NCI-H2171 (cell line): ENCODE measurements around the gene BOLA3.
A peak's percentile ranks its signal among the peaks of the same experiment; 100 is the strongest.
"Not testable (repeated sequence)": the region's sequence is repeated elsewhere in the genome, so short reads cannot be mapped to it uniquely, and the experiment has no call there.

Experiments used
- DNase-seq: peaks from one replicate; lab custom pipeline; 2025; lab: John Stamatoyannopoulos, UW

The BOLA3 gene, protein sequence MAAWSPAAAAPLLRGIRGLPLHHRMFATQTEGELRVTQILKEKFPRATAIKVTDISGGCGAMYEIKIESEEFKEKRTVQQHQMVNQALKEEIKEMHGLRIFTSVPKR

DNA sequence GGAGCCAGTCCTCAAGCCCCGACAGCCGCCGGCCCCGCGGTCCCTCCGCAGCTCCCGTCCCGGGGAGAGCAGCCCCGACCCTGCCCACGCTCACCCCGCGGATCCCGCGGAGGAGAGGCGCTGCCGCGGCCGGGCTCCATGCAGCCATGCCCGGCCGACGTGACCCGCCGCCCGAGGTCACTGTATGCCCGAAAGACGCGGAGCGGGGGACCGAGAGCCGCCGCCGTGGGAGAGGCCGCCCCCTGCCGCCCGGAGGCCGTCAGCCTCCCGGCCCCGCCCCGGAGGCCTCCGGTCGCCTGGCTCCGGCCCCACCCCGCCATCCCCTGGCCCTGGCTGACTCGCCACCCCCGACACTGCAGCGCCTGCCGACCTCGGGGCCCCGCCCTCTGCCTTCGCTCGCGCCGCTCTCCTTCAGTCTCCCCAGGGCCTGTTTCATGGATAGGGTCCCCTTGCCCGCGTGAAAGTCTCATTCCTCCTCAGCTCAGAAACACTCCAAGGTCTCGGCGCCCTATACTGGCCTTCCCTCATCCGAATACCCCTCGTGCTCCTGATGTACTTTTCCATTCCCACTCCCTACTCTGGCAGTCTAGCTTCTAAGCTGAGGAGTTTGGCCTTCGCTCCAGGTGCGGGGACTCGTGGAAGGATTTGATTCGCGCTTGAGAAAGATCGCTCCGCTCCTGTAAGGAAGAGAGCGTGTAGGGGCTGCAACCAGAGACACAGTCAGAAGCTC, at the start of gene BOLA3:
Gene BOLA3, minus strand, starts transcription at position 186 of the 730 bp plus-strand sequence. Its CDS starts 38 bp downstream, at position 148.
- DNase-seq, result peak; percentile 75

DNA sequence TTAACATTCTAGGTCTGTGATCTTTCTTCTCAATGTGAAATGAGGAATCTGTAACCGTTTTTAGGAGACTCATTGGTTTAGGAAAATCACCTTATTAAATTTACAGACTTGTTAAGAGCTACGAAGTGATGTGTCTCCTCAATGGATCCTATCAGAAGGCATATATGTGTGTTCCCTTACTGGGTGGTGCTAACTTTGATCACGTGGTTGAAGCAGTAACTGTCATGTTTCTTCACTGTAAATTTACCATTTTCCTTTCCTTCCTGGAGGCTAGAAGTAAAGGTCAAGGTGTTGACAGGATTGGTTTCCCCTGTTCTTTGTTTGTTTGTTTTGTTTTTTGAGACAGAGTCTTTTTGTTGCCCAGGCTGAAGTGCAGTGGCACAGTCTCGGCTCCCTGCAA, 49.3 kb upstream of the BOLA3 start:
- no peak for DNase-seq

DNA sequence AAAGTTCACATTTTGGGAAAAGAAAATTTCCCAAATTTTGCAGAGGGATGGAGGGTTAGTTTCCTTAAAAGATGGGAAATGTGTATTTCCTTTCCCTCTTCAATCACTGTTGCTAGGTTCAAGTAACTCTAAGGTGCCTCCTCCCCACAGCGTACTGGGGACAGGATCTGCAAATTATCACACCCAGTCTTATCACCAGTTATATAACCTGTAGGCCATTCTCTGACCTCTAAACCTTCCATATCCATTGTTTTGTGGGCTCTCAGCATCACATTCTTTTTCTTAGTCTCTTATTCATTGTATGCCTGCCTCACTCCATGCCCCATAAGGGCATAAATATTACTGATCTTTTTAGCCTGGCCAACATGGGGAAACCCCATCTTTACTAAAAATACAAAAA, 47.1 kb upstream of the BOLA3 start:
- no peak for DNase-seq

DNA sequence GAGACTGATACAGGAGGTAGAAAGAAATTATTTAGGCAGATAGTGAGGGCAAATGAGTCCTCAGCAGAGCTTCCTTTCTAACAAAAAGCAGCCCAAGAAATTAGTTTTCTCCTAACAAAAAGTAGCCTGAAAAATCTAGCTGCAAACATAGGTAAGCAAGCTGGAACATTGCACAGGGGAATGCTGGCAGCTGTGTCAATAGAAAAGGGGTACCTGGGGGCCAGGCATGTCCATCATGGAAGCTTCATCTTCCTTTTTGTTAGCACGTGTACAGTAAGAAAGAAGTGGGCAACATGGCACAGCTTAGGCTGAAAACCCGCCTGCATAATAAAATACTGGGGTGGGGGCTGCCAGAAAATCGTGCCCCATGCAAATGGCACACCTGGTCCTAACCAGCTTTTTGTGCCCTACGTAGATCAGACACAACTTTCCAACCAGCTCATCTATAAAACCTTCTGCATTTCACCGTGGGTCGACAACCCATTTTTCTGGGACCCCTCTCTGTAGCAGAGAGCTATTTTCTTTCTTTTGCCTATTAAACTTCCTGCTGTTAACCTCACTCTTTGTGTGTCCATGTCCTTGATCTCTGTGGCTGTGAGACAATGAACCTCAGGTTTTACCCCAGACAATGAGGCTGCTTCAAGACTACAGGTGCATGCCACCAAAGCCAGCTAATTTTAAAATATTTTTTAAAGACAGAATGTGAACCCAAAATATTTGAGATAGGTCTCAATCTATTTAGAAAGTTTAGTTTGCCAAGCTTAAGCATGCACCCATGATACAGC, 44.1 kb upstream of the BOLA3 start:
- DNase-seq, result no peak

DNA sequence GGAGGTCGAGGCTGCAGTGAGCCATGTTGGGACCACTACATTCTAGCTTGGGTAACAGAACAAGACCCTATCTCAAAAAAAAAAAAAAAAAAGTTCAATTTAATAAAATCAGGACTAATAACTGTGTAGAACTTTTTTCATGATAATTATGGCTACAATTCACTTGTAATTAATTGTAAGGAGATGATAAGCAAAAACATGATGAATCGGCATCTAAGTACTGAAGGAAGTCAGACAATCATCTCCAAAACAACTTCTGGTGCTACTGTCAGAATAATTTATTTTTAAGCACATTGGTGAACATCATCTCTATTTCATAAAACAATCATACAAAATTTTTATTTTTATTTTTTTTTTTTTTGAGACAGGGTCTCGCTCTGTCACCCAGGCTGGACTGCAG, 41.0 kb upstream of the BOLA3 start:
- no peak for DNase-seq

GRCh38 chr2:74188018-74188601, 40.4 kb upstream of the BOLA3 start:
- DNase-seq, result peak; percentile 17

- not testable (repeated sequence) for DNase-seq
These were observed 39.0 kb upstream of the BOLA3 start for GRCh38 chr2:74186706-74187105.

GRCh38 chr2:74186038-74186437, 38.3 kb upstream of the BOLA3 start:
- DNase-seq, result no peak

DNA sequence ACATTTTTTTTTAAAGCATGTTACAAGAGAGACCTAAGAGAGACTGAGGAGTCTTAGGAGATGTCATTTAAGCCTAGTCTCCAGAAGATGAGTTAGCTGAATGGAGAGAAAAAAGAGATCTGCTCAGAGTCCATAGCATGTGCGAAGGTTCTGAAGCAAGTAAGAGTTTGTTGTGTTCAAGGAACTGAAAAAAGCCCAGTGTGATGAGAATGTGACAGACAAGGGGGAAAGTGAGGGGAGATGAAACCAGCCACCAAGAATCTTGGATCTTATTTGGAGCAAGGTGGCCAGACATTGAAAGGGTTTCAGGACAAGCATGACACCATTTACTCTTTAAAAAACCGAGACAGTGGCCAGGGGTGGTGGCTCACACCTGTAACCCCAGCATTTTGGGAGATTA, 36.2 kb upstream of the BOLA3 start:
- DNase-seq, result no peak

DNA sequence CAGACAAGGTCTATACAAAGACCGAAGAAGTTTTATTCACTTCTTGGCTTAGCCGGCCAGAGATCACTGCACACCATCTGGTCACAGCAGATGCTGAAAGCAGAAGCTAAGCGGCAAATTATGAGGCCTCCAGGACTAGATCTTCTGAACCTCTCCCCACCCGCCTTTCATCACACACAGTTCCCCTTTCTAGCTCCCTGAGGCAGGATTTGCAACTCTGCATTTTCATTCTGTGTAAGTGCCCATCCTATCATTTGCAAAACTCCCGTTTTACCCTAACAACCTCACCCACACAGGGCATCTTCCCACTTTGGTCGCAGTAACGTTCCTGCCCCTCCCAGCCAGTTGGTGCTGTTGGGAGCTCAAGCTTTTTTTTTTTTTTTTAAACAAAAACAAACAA, 34.0 kb upstream of the BOLA3 start:
- peak; percentile 83 for DNase-seq

DNA sequence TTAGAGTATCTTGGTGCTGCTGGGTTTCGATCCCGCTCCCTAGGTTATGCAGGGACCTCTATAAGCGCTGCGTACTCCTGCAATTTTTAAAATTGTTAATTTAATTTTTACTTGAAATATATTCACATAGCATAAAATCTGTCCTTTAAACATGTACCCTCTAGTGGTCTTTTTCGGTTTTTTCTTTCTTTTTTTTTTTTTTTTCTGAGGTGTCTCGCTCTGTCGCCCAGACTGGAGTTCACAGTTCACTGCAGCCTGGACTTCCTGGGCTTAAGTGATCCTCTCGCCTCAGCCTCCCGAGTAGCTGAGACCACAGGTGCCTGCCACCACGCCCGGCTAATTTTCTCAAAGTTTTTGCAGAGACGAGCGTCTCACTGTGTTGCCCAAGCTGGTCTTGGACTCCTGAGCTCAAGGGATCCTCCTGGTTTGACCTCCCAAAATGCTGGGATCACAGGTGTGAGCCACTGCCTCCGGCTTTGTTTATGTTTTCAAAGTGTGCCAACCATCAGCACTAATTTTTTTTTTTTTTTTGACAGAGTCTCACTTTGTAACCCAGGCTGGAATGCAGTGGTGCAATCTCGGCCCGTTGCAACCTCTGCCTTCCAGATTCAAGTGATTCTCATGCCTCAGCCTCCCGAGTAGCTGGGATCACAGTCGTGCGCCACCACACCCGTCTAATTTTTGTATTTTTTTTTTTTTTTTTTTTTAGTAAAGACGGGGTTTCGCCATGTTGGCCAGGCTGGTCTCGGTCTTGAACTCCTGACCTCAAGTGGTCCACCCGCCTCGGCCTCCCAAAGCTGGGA, 31.6 kb upstream of the BOLA3 start:
- no peak for DNase-seq

GRCh38 chr2:74178211-74179062, 30.7 kb upstream of the BOLA3 start, which contains the start of gene MOB1A:
TSS of gene MOB1A (minus strand) at chr2:74178879. CDS start at chr2:74178674, 205 bp downstream.
- DNase-seq, result peak; percentile 99

- DNase-seq, result no peak
These were observed 30.0 kb upstream of the BOLA3 start for GRCh38 chr2:74177696-74178095.

- DNase-seq, result no peak
These were observed 27.2 kb upstream of the BOLA3 start for GRCh38 chr2:74174909-74175308.

- no peak for DNase-seq
These were observed 21.0 kb upstream of the BOLA3 start for GRCh38 chr2:74168739-74169138.

- no peak for DNase-seq
These were observed 17.0 kb upstream of the BOLA3 start for GRCh38 chr2:74164761-74165160.

- DNase-seq, result no peak
These were observed 15.2 kb upstream of the BOLA3 start for GRCh38 chr2:74162951-74163350.

DNA sequence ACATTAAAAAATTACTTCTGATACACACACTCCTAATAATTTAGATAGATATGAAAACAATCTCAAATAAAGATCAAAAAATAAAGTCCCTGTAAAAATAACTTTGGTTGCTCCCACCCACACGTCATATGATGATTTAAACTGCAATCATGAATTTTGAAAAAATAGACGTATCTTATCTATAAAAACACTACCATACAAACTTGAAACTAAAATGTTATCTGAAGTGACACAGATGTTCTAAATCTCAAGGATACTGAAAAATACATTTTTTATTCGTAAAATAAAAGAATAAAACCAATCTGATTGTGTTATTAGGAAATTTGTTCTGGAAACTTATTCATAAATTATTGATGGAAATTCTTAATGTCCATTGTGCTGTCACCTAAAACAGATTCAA, 8.1 kb upstream of the BOLA3 start:
- no peak for DNase-seq

DNA sequence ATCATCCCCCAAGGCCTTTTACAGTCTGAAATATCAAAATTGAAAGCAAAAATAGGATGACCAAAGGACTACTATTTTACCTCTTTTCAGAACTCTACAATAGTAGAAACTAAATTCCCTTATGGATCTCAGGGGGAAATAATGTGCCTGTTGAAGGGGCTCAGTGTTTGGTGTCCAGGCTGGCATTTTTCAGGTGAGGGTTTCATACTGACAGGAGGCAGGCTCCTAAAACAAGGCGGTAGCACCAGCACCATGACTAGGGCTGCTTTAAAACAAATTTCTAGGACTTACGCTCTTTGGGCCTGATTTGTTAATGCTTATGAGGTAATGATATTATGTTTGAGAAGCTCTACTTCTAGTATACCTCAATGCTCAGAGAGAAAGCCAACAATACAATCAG, 5.2 kb upstream of the BOLA3 start:
- DNase-seq, result no peak

- no peak for DNase-seq
These were observed 2.0 kb upstream of the BOLA3 start for GRCh38 chr2:74149570-74150319.
